Hematopoietic multipotent progenitor cell (in vitro differentiated cells): ENCODE data around the gene MEN1. TPM values are rescaled to one million over a fixed set of nuclear protein-coding genes. Genes with fewer than 3 reads are reported as not detected.

ENCODE experiments used
- total RNA-seq: library from RNA; depleted of rRNA; stranded (reverse); fragments of >200 nt; gene quantifications from one replicate; pipeline ENCODE4 v1.2.3, GENCODE V29; 2012

The MEN1 gene
- total RNA-seq, 1 donor, result 66.5 TPM

Other genes with a start within 250 kb of the MEN1 start
- not detected for gene SLC22A12, start 219.3 kb downstream of the MEN1 start, total RNA-seq
- 1.6 TPM for gene NRXN2, start 87.4 kb downstream of the MEN1 start, total RNA-seq
- gene RASGRP2, start 66.4 kb downstream of the MEN1 start, total RNA-seq, result 204 TPM
- 4.6 TPM for gene PYGM, start 50.6 kb downstream of the MEN1 start, total RNA-seq
- gene SF1, start 32.0 kb downstream of the MEN1 start, total RNA-seq, result 367 TPM
- 70.8 TPM for gene MAP4K2, start 7.3 kb downstream of the MEN1 start, total RNA-seq
- gene CDC42BPG, start 34.1 kb upstream of the MEN1 start, total RNA-seq, result 7.5 TPM
- 105 TPM for gene EHD1, start 68.1 kb upstream of the MEN1 start, total RNA-seq
- 29.9 TPM for gene ATG2A, start 106.7 kb upstream of the MEN1 start, total RNA-seq
- gene PPP2R5B, start 114.1 kb upstream of the MEN1 start, total RNA-seq, result 5.9 TPM
- gene GPHA2, start 125.3 kb upstream of the MEN1 start, total RNA-seq, result not detected
- not detected for gene MAJIN, start 161.6 kb upstream of the MEN1 start, total RNA-seq
- gene BATF2, start 186.4 kb upstream of the MEN1 start, total RNA-seq, result 0.81 TPM
- gene ARL2, start 203.6 kb upstream of the MEN1 start, total RNA-seq, result 171 TPM
- 25.9 TPM for gene SNX15, start 216.9 kb upstream of the MEN1 start, total RNA-seq
- gene SAC3D1, start 230.7 kb upstream of the MEN1 start, total RNA-seq, result 12.4 TPM
- gene NAALADL1, start 248.0 kb upstream of the MEN1 start, total RNA-seq, result 94.5 TPM